ENCODE data around the gene GABRR1. TPM values are rescaled to one million over a fixed set of nuclear protein-coding genes. Genes with fewer than 3 reads are reported as not detected.
"Not testable (repeated sequence)": the region's sequence is repeated elsewhere in the genome, so short reads cannot be mapped to it uniquely, and the experiment has no call there.

Gene GABRR1
- total and polyA plus RNA-seq, 2 donors (not counting 1 experiment from before 2014, with no cell fraction given), result not detected

GRCh38 chr6:89133981-89134380 lies 83.2 kb downstream of the GABRR1 start:
- Histone ChIP-seq H3K9ac (ENCODE audit: insufficient read depth, low read length) (no peak overlapping the region), H4K20me1 (ENCODE audit: control insufficient read depth, extremely low read depth, insufficient read depth, low read length) (no peaks in the 10 kb centered on the region), H3K36me3 (ENCODE audit: control insufficient read depth, insufficient read depth, low read length) (no peaks in the 10 kb centered on the region), H2AFZ (ENCODE audit: low read length) (no peak overlapping the region), H3K9me3 (ENCODE audit: control insufficient read depth, insufficient read depth, low read depth, low read length) (no peaks in the 10 kb centered on the region), H3K4me2 (ENCODE audit: extremely low read depth, insufficient read depth, low read length) (no peak overlapping the region), H3K79me2 (ENCODE audit: control insufficient read depth, insufficient read depth, low read length) (no peaks in the 10 kb centered on the region), H3K27ac (ENCODE audit: insufficient read depth, low read length) (no peak overlapping the region), H3K27me3 (ENCODE audit: control insufficient read depth, insufficient read depth, low read length) (no peaks in the 10 kb centered on the region), H3K4me3 (replicated peaks in 1 of 4; ENCODE audit: control extremely low read depth in 1 of 4, insufficient read depth in 1 of 4, low read depth in 3 of 4, low read length in 4 of 4) (no peak overlapping the region), H3K4me1 (ENCODE audit: control insufficient read depth, extremely low read depth, insufficient read depth, low read length) (no peaks in the 10 kb centered on the region)
- no peak for TF ChIP-seq EZH2 (IDR thresholded peaks at IDR 0.05; ENCODE audit: low read length, missing control alignments)
- TF ChIP-seq, protein P1, sequence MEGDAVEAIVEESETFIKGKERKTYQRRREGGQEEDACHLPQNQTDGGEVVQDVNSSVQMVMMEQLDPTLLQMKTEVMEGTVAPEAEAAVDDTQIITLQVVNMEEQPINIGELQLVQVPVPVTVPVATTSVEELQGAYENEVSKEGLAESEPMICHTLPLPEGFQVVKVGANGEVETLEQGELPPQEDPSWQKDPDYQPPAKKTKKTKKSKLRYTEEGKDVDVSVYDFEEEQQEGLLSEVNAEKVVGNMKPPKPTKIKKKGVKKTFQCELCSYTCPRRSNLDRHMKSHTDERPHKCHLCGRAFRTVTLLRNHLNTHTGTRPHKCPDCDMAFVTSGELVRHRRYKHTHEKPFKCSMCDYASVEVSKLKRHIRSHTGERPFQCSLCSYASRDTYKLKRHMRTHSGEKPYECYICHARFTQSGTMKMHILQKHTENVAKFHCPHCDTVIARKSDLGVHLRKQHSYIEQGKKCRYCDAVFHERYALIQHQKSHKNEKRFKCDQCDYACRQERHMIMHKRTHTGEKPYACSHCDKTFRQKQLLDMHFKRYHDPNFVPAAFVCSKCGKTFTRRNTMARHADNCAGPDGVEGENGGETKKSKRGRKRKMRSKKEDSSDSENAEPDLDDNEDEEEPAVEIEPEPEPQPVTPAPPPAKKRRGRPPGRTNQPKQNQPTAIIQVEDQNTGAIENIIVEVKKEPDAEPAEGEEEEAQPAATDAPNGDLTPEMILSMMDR (conservative IDR thresholded peaks at IDR 0.05 in 1 of 2, IDR thresholded peaks at IDR 0.05 in 1 of 2; ENCODE audit: low read depth in 1 of 2, low read length in 2 of 2), result no peak
- DNase-seq (ENCODE audit: low read depth in 2 of 2), result no peak

- no peaks in the 10 kb centered on the region for H3K79me2 ChIP-seq (ENCODE audit: control insufficient read depth, insufficient read depth, low read length)
- no peak overlapping the region for H2AFZ ChIP-seq (ENCODE audit: low read length)
- H3K4me2 ChIP-seq (ENCODE audit: extremely low read depth, insufficient read depth, low read length), result no peak overlapping the region
- no peak overlapping the region for H3K4me3 ChIP-seq (replicated peaks in 1 of 4; ENCODE audit: control extremely low read depth in 1 of 4, insufficient read depth in 1 of 4, low read depth in 3 of 4, low read length in 4 of 4)
- H3K27me3 ChIP-seq (ENCODE audit: control insufficient read depth, insufficient read depth, low read length), result no peaks in the 10 kb centered on the region
- no peaks in the 10 kb centered on the region for H4K20me1 ChIP-seq (ENCODE audit: control insufficient read depth, extremely low read depth, insufficient read depth, low read length)
- no peaks in the 10 kb centered on the region for H3K9me3 ChIP-seq (ENCODE audit: control insufficient read depth, insufficient read depth, low read depth, low read length)
- H3K27ac ChIP-seq (ENCODE audit: insufficient read depth, low read length), result no peak overlapping the region
- TF ChIP-seq, protein P1 (conservative IDR thresholded peaks at IDR 0.05 in 1 of 2, IDR thresholded peaks at IDR 0.05 in 1 of 2; ENCODE audit: low read depth in 1 of 2, low read length in 2 of 2), result no peak
- no peak for TF ChIP-seq EZH2 (IDR thresholded peaks at IDR 0.05; ENCODE audit: low read length, missing control alignments)
- no peak overlapping the region for H3K9ac ChIP-seq (ENCODE audit: insufficient read depth, low read length)
- H3K4me1 ChIP-seq (ENCODE audit: control insufficient read depth, extremely low read depth, insufficient read depth, low read length), result no peaks in the 10 kb centered on the region
- no peaks in the 10 kb centered on the region for H3K36me3 ChIP-seq (ENCODE audit: control insufficient read depth, insufficient read depth, low read length)
- DNase-seq (ENCODE audit: low read depth in 2 of 2), result no peak
These were observed 85.1 kb downstream of the GABRR1 start for GRCh38 chr6:89132057-89132456.

GRCh38 chr6:89131599-89131998 lies 85.6 kb downstream of the GABRR1 start:
- Histone ChIP-seq H3K9ac (ENCODE audit: insufficient read depth, low read length) (no peak overlapping the region), H2AFZ (ENCODE audit: low read length) (no peak overlapping the region), H3K27ac (ENCODE audit: insufficient read depth, low read length) (no peak overlapping the region), H3K4me1 (ENCODE audit: control insufficient read depth, extremely low read depth, insufficient read depth, low read length) (no peaks in the 10 kb centered on the region), H3K27me3 (ENCODE audit: control insufficient read depth, insufficient read depth, low read length) (no peaks in the 10 kb centered on the region), H4K20me1 (ENCODE audit: control insufficient read depth, extremely low read depth, insufficient read depth, low read length) (no peaks in the 10 kb centered on the region), H3K9me3 (ENCODE audit: control insufficient read depth, insufficient read depth, low read depth, low read length) (no peaks in the 10 kb centered on the region), H3K79me2 (ENCODE audit: control insufficient read depth, insufficient read depth, low read length) (no peaks in the 10 kb centered on the region), H3K4me2 (ENCODE audit: extremely low read depth, insufficient read depth, low read length) (no peak overlapping the region), H3K4me3 (replicated peaks in 1 of 4; ENCODE audit: control extremely low read depth in 1 of 4, insufficient read depth in 1 of 4, low read depth in 3 of 4, low read length in 4 of 4) (no peak overlapping the region), H3K36me3 (ENCODE audit: control insufficient read depth, insufficient read depth, low read length) (no peaks in the 10 kb centered on the region)
- DNase-seq (ENCODE audit: low read depth in 2 of 2), result no peak
- no peak for TF ChIP-seq EZH2 (IDR thresholded peaks at IDR 0.05; ENCODE audit: low read length, missing control alignments)
- TF ChIP-seq, protein P1 (conservative IDR thresholded peaks at IDR 0.05 in 1 of 2, IDR thresholded peaks at IDR 0.05 in 1 of 2; ENCODE audit: low read depth in 1 of 2, low read length in 2 of 2), result no peak

- not testable (repeated sequence) for H3K79me2 ChIP-seq (ENCODE audit: control insufficient read depth, insufficient read depth, low read length); H3K27ac ChIP-seq (ENCODE audit: insufficient read depth, low read length); H3K4me1 ChIP-seq (ENCODE audit: control insufficient read depth, extremely low read depth, insufficient read depth, low read length); H3K9me3 ChIP-seq (ENCODE audit: control insufficient read depth, insufficient read depth, low read depth, low read length); H3K4me3 ChIP-seq (replicated peaks in 1 of 4; ENCODE audit: control extremely low read depth in 1 of 4, insufficient read depth in 1 of 4, low read depth in 3 of 4, low read length in 4 of 4); H3K9ac ChIP-seq (ENCODE audit: insufficient read depth, low read length); H3K4me2 ChIP-seq (ENCODE audit: extremely low read depth, insufficient read depth, low read length); DNase-seq (ENCODE audit: low read depth in 2 of 2); H4K20me1 ChIP-seq (ENCODE audit: control insufficient read depth, extremely low read depth, insufficient read depth, low read length); H3K27me3 ChIP-seq (ENCODE audit: control insufficient read depth, insufficient read depth, low read length); H2AFZ ChIP-seq (ENCODE audit: low read length); H3K36me3 ChIP-seq (ENCODE audit: control insufficient read depth, insufficient read depth, low read length)
These were observed 88.9 kb downstream of the GABRR1 start for GRCh38 chr6:89128256-89128671.
